CD4-positive, CD25-positive, alpha-beta regulatory T cell (primary cell): ENCODE data around the gene MIP. TPM values are rescaled to one million over a fixed set of nuclear protein-coding genes. Genes with fewer than 3 reads are reported as not detected.
A peak's percentile ranks its signal among the peaks of the same experiment; 100 is the strongest.

Experiments
- ATAC-seq, 2 donors: fragments of 150-1000 bp; cut with Tn5 transposase; one replicate each; pipeline ENCODE4 v1.10.0; 2021; ENCODE audit warnings: low read depth in 2 of 2, moderate number of reproducible peaks in 2 of 2, moderate library complexity in 1 of 2
- DNase-seq, 3 donors: peaks; one replicate each; pipeline versions ENCODE4 v3.0.0 to v3.0.0-alpha.2; 2012 to 2022; ENCODE audit warnings: mixed read lengths in 1 of 3
- H3K27ac ChIP-seq: one replicate; pipeline ENCODE4 v1.7.0; 2013; ENCODE audit warnings: mild to moderate bottlenecking, low read length; ENCODE audit not compliant: insufficient read depth, poor library complexity, severe bottlenecking
- H3K27me3 ChIP-seq: one replicate; pipeline ENCODE4 v1.7.0; 2013; ENCODE audit warnings: low read length; ENCODE audit not compliant: control insufficient read depth, insufficient read depth
- H3K36me3 ChIP-seq: one replicate; pipeline ENCODE4 v1.7.0; 2013; ENCODE audit warnings: mild to moderate bottlenecking, low read length, moderate library complexity; ENCODE audit not compliant: control insufficient read depth, insufficient read depth
- H3K4me1 ChIP-seq: 2 replicates; pipeline ENCODE4 v1.7.0; 2013; ENCODE audit warnings: mild to moderate bottlenecking, low read length; ENCODE audit not compliant: insufficient read depth, control insufficient read depth, poor library complexity, severe bottlenecking
- H3K4me3 ChIP-seq: one replicate; pipeline ENCODE4 v1.7.0; 2013; ENCODE audit warnings: low read depth, mild to moderate bottlenecking, low read length, moderate library complexity
- H3K9me3 ChIP-seq, 2 experiments: 1 replicate in 1 of 2; 2 replicates in 1 of 2; pipeline ENCODE4 v1.7.0; 2013; ENCODE audit warnings: low read length in 2 of 2, mild to moderate bottlenecking in 1 of 2, moderate library complexity in 1 of 2; ENCODE audit not compliant: control insufficient read depth in 2 of 2
- H3K27ac Mint-ChIP-seq, 3 donors: one replicate each; pipeline ENCODE4 v1.8.0; 2020 to 2022; ENCODE audit warnings: mild to moderate bottlenecking in 3 of 3, mixed read lengths in 3 of 3, moderate library complexity in 2 of 3
- H3K27me3 Mint-ChIP-seq: one replicate; pipeline ENCODE4 v1.8.0; 2022; ENCODE audit warnings: mild to moderate bottlenecking, mixed read lengths
- H3K36me3 Mint-ChIP-seq: one replicate; pipeline ENCODE4 v1.8.0; 2020; ENCODE audit warnings: mixed read lengths
- H3K4me1 Mint-ChIP-seq, 4 donors: one replicate each; pipeline ENCODE4 v1.8.0; 2020 to 2022; ENCODE audit warnings: mixed read lengths in 4 of 4, mild to moderate bottlenecking in 1 of 4
- H3K4me3 Mint-ChIP-seq, 4 donors: one replicate each; pipeline ENCODE4 v1.8.0; 2020 to 2022; ENCODE audit warnings: mild to moderate bottlenecking in 4 of 4, mixed read lengths in 4 of 4, moderate library complexity in 3 of 4
- H3K9me3 Mint-ChIP-seq, 7 donors: one replicate each; pipeline ENCODE4 v1.8.0; 2020 to 2022; ENCODE audit warnings: mixed read lengths in 7 of 7, mild to moderate bottlenecking in 3 of 7, moderate library complexity in 2 of 7
- polyA plus RNA-seq, 4 donors: library from polyadenylated mRNA; unstranded; fragments of 300-500 nt; fragmentation: Illumina TruSeq; gene quantifications; one replicate each; pipeline ENCODE4 v1.2.3, GENCODE V29; 2021
- total RNA-seq: library from RNA; stranded (reverse); gene quantifications from one replicate; pipeline ENCODE4 v1.2.3, GENCODE V29; 2022

The MIP gene
- total and polyA plus RNA-seq, 5 donors from 2014 or later: 0.07 to 0.24 (median 0.09) TPM; not detected in 2

DNA sequence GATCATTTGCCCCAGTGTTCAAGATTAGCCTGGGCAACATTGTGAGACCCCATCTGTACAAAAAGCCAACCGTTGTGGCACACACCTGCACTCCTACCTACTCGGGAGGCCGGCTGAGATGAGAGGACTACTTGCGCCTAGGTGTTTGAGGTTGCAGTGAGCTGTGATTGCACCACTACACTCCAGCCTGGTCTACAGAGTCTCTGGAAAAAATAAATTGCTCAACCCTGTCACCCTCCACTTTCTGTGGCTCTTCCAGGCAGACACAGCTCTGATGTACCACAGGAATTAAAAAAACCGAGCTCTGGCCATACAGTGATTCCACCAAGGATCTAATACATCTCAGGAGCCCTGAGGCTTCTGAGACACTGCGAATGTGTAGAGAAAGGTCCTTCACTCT, 19.6 kb downstream of the MIP start:
- peaks cover 0 to 5% (median 0%) of the 10 kb centered on the region in 4 donors for H3K4me1 Mint-ChIP-seq
- no peaks in the 10 kb centered on the region for H3K4me1 ChIP-seq
- DNase-seq (no peak), ATAC-seq (no peak)
- no peaks in the 10 kb centered on the region for H3K9me3 Mint-ChIP-seq
- no peaks in the 10 kb centered on the region for H3K27me3 ChIP-seq
- H3K4me3 ChIP-seq: no peak overlapping the region
- H3K27me3 Mint-ChIP-seq: no peaks in the 10 kb centered on the region
- H3K36me3 Mint-ChIP-seq: peaks cover 2% of the 10 kb centered on the region
- H3K9me3 ChIP-seq: no peaks in the 10 kb centered on the region
- no peak overlapping the region for H3K4me3 Mint-ChIP-seq
- H3K36me3 ChIP-seq: peaks cover 6% of the 10 kb centered on the region
- no peak overlapping the region for H3K27ac ChIP-seq
- no peak overlapping the region for H3K27ac Mint-ChIP-seq

DNA sequence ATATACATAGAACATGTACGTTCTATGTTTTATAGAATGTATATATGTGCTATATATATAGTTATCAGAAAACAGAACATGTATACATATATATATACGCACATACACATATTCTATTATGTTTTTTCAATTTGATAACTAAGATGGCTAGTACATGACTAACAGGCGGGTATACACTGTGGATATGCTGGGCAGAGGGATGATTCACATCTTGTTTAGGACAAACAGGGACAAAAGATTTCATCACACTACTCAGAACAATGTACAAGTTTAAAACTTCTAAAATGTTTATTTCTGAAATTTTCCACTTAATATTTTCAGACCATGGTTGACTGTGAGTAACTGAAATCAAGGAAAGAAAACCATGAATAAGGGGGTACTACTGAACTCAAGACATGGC, 22.6 kb downstream of the MIP start:
- H3K4me3 ChIP-seq: no peak overlapping the region
- H3K9me3 ChIP-seq: no peaks in the 10 kb centered on the region
- H3K27me3 ChIP-seq: no peaks in the 10 kb centered on the region
- H3K4me1 Mint-ChIP-seq: peaks cover 0 to 5% (median 0%) of the 10 kb centered on the region in 4 donors
- peaks cover 7% of the 10 kb centered on the region for H3K36me3 Mint-ChIP-seq
- ATAC-seq (no peak), DNase-seq (no peak)
- H3K27ac Mint-ChIP-seq: peak overlapping the region in 2 of 3 donors; percentile 25 to 75
- peaks cover 15% of the 10 kb centered on the region for H3K36me3 ChIP-seq
- no peak overlapping the region for H3K27ac ChIP-seq
- no peaks in the 10 kb centered on the region for H3K4me1 ChIP-seq
- H3K27me3 Mint-ChIP-seq: no peaks in the 10 kb centered on the region
- H3K9me3 Mint-ChIP-seq: no peaks in the 10 kb centered on the region
- H3K4me3 Mint-ChIP-seq: no peak overlapping the region

DNA sequence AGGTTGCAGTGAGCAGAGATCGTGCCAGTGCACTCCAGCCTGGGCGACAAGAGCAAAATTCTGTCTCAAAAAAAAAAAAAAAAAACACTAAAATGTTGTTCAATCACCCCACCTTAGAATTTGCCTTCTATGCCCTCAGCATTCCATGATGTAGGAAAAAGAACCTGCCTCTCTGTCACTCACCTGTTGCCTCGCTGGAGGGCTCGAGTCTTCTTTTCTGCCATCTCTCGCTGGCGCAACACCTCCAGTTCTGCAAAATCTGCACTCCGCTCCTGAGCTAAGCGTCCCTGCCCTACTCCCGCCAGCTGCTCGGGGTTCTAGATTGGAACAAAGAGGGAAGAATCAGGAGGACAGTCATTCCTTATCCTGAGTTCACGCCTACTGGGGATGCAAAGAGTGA, 23.2 kb downstream of the MIP start:
- peak overlapping the region in 1 of 3 donors; percentile 75 for H3K27ac Mint-ChIP-seq
- H3K4me1 ChIP-seq: no peaks in the 10 kb centered on the region
- H3K9me3 Mint-ChIP-seq: no peaks in the 10 kb centered on the region
- H3K9me3 ChIP-seq: no peaks in the 10 kb centered on the region
- H3K4me3 Mint-ChIP-seq: no peak overlapping the region
- DNase-seq: no peak
- ATAC-seq: no peak
- H3K36me3 ChIP-seq: peaks cover 15% of the 10 kb centered on the region
- peaks cover 0 to 5% (median 0%) of the 10 kb centered on the region in 4 donors for H3K4me1 Mint-ChIP-seq
- no peaks in the 10 kb centered on the region for H3K27me3 Mint-ChIP-seq
- no peaks in the 10 kb centered on the region for H3K27me3 ChIP-seq
- H3K4me3 ChIP-seq: no peak overlapping the region
- no peak overlapping the region for H3K27ac ChIP-seq
- peaks cover 7% of the 10 kb centered on the region for H3K36me3 Mint-ChIP-seq

DNA sequence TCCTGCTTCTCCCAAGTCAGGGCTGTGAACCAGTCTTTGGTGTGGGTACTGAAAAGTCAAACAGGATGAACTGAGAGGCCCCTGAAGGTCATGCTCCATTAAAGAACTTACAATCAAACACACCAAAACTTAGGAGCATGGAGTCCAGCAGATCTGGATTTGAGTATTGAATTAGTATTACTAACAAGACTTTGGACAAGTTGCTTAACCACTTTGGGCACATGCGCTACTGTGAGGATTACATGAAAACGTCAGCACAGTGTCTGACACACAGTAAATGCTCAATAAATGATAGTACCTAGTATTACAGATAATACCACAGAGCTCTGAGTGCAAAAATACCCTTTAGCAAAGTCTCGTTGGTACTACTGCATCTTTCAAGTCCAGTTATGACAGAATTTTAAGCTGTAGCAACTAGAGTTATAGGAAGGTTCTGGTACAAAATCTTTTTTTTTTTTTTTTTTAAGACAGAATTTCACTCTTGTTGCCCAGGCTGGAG, 28.5 kb downstream of the MIP start:
- Mint-ChIP-seq H3K9me3 (no peaks in the 10 kb centered on the region), H3K27ac (no peak overlapping the region), H3K36me3 (peaks cover 16% of the 10 kb centered on the region), H3K4me1 (peaks cover 4 to 9% (median 5%) of the 10 kb centered on the region in 4 donors), H3K27me3 (no peaks in the 10 kb centered on the region), H3K4me3 (no peak overlapping the region)
- H3K27me3 ChIP-seq: no peaks in the 10 kb centered on the region
- DNase-seq: no peak
- peaks cover 6% of the 10 kb centered on the region for H3K4me1 ChIP-seq
- no peak overlapping the region for H3K4me3 ChIP-seq
- H3K36me3 ChIP-seq: peaks cover 31% of the 10 kb centered on the region
- H3K27ac ChIP-seq: no peak overlapping the region
- no peak for ATAC-seq
- no peaks in the 10 kb centered on the region for H3K9me3 ChIP-seq

DNA sequence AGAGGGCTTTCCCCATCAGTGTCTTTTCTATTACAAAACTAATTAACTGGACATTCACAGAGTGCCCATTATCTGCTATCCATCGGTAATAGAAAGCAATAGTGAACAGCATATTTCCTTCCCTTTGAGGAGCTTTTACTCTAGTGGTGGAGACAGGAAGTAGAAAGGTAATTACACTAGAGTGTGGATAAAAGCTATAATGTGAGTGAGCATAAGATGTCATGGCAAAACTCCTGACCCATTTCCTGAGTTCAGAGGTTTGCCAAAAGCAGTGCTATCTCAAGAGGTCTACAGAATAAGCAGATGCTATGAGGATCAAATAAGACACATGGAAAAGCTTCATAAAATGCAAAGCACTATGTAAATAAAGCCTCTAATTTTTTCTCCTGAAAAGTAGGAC, 29.3 kb downstream of the MIP start:
- Mint-ChIP-seq H3K4me1 (peaks cover 4 to 9% (median 5%) of the 10 kb centered on the region in 4 donors), H3K27ac (peak overlapping the region; percentile 12 to 78 (median 26)), H3K9me3 (no peaks in the 10 kb centered on the region), H3K4me3 (no peak overlapping the region), H3K36me3 (peaks cover 23% of the 10 kb centered on the region), H3K27me3 (no peaks in the 10 kb centered on the region)
- H3K27ac ChIP-seq: no peak overlapping the region
- H3K27me3 ChIP-seq: no peaks in the 10 kb centered on the region
- H3K9me3 ChIP-seq: no peaks in the 10 kb centered on the region
- peaks cover 31% of the 10 kb centered on the region for H3K36me3 ChIP-seq
- H3K4me3 ChIP-seq: no peak overlapping the region
- peaks cover 6% of the 10 kb centered on the region for H3K4me1 ChIP-seq
- ATAC-seq: peak; percentile 47 to 50
- DNase-seq: peak in 1 of 3 donors; percentile 14

DNA sequence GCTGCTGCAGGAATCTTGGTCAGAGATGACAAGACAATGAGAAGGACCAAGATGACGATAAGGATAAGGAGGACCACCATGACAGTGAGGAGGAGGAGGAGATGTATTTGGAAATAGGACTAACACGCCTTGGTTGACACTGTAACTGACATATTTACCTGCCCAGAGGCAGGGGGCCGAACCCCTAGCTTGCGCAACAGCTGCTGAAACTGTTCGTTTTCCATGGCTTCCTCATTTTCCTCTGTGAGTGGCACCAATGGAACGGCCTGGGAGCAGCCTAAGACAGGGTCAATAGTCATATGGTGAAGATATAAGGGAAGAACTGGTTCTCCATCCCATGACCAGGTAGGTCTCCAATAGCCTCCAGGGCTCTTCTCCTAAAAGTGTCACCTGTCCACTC, 34.0 kb downstream of the MIP start:
- Mint-ChIP-seq H3K4me3 (no peak overlapping the region), H3K27me3 (no peaks in the 10 kb centered on the region), H3K9me3 (no peaks in the 10 kb centered on the region), H3K27ac (no peak overlapping the region), H3K36me3 (peaks cover 27% of the 10 kb centered on the region), H3K4me1 (peaks cover 4 to 9% (median 5%) of the 10 kb centered on the region in 4 donors)
- Histone ChIP-seq H3K27ac (no peak overlapping the region), H3K4me3 (no peak overlapping the region), H3K9me3 (no peaks in the 10 kb centered on the region), H3K4me1 (peaks cover 5% of the 10 kb centered on the region), H3K27me3 (no peaks in the 10 kb centered on the region), H3K36me3 (peaks cover 30% of the 10 kb centered on the region)
- ATAC-seq: no peak
- DNase-seq: no peak

DNA sequence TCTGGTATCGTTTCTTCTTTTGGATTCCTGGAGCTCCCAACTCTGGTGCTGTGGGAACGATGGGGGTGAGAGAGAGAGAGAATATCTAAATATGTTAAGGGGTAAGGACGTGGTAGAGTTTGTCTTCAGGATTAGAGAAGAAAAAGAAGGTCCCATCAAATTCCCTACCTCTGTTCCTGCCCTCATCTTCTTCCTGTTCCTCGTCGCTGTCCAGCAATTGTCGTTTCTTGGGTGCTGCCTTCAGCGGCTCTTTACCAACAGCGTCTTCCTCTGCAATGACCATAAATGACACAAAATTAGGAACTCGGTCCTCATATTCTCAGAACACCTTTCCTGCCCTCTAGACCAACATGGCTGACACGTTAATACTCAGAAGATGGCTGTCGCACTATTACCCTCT, 36.7 kb downstream of the MIP start:
- Histone ChIP-seq H3K4me1 (no peaks in the 10 kb centered on the region), H3K27me3 (no peaks in the 10 kb centered on the region), H3K9me3 (no peaks in the 10 kb centered on the region), H3K27ac (no peak overlapping the region), H3K4me3 (no peak overlapping the region), H3K36me3 (peaks cover 23% of the 10 kb centered on the region)
- DNase-seq: no peak
- Mint-ChIP-seq H3K9me3 (no peaks in the 10 kb centered on the region), H3K27ac (peak overlapping the region in 1 of 3 donors; percentile 38), H3K27me3 (no peaks in the 10 kb centered on the region), H3K36me3 (peaks cover 21% of the 10 kb centered on the region), H3K4me1 (no peaks in the 10 kb centered on the region), H3K4me3 (no peak overlapping the region)
- ATAC-seq: no peak

DNA sequence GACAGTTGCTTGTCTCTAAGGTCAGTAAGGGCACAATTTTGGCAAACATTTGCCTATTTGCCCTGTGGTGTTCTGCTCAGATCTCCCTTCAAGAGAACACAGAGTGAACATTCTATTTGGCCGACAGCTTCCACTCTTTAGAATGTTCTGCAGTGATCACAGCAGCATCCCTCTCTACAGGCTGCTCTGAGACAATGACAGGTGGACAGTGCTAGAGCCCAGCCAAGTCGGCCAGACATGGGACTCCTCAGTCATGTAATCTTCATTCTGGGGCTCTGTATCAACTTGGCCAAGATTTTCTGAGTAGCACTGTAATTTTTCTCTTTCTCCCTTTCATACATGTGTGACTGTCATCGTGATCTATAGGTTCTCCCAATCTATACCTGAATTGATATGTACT, 40.1 kb downstream of the MIP start:
- Histone ChIP-seq H3K9me3 (no peaks in the 10 kb centered on the region), H3K27me3 (no peaks in the 10 kb centered on the region), H3K4me1 (no peaks in the 10 kb centered on the region), H3K27ac (no peak overlapping the region), H3K4me3 (no peak overlapping the region), H3K36me3 (peaks cover 8% of the 10 kb centered on the region)
- Mint-ChIP-seq H3K9me3 (no peaks in the 10 kb centered on the region), H3K27ac (no peak overlapping the region), H3K4me3 (no peak overlapping the region), H3K36me3 (peaks cover 8% of the 10 kb centered on the region), H3K4me1 (peaks cover 0 to 1% (median 0%) of the 10 kb centered on the region in 4 donors), H3K27me3 (no peaks in the 10 kb centered on the region)
- ATAC-seq (no peak), DNase-seq (no peak)
